Tibial nerve (tissue), 4 donors: ENCODE measurements around the gene SLC18A2. TPM values are rescaled to one million over a fixed set of nuclear protein-coding genes. Genes with fewer than 3 reads are reported as not detected.

Source experiments
- DNase-seq, 2 donors: peaks; one replicate each; pipeline ENCODE4 v3.0.0-alpha.2; 2019; ENCODE audit warnings: low spot score in 2 of 2
- H3K27ac ChIP-seq, 4 donors: fragments of 200-600 bp; sonication (generic) in 3 of 4; one replicate each; pipeline ENCODE4 v1.5.1; 2017 to 2019; ENCODE audit warnings: mild to moderate bottlenecking in 1 of 4
- H3K27me3 ChIP-seq, 2 donors: fragments of 200-600 bp; sonication (generic) in 1 of 2; one replicate each; pipeline versions ENCODE4 v1.5.1 to v1.6.0; 2017 to 2019
- H3K36me3 ChIP-seq, 3 donors: fragments of 200-600 bp; sonication (generic); one replicate each; pipeline ENCODE4 v1.5.1; 2018 to 2019
- H3K4me1 ChIP-seq, 4 donors: fragments of 200-600 bp; sonication (generic) in 3 of 4; one replicate each; pipeline ENCODE4 v1.5.1; 2017 to 2019
- H3K4me3 ChIP-seq, 4 donors: fragments of 200-600 bp; sonication (generic) in 3 of 4; one replicate each; pipeline ENCODE4 v1.5.1; 2017 to 2019; ENCODE audit warnings: mild to moderate bottlenecking in 1 of 4, moderate library complexity in 1 of 4
- H3K9me3 ChIP-seq, 4 donors: fragments of 200-600 bp; sonication (generic) in 3 of 4; one replicate each; pipeline ENCODE4 v1.5.1; 2017 to 2019
- CTCF ChIP-seq, 5 experiments: fragments of 200-600 bp in 3 of 5; fragments of 450-650 bp in 2 of 5; sonication (generic) in 3 of 5; IDR thresholded peaks; one replicate each; pipeline ENCODE4 v1.5.1; 2016 to 2019; ENCODE audit warnings: antibody characterized with exemption in 5 of 5, mild to moderate bottlenecking in 3 of 5, moderate library complexity in 2 of 5
- EP300 ChIP-seq, 2 donors: sonication (generic); formaldehyde crosslinking; IDR thresholded peaks; one replicate each; pipeline ENCODE4 v1.6.1; 2017; ENCODE audit warnings: antibody characterized with exemption in 2 of 2, mild to moderate bottlenecking in 1 of 2
- POLR2A ChIP-seq, 2 donors: fragments of 450-650 bp; IDR thresholded peaks; one replicate each; pipeline ENCODE4 v1.6.1; 2017; ENCODE audit warnings: antibody characterized with exemption in 2 of 2, mild to moderate bottlenecking in 2 of 2, moderate library complexity in 2 of 2
- WGBS, 2 donors: methylation state at CpG; one replicate each; pipeline ENCODE4 v1.1.5; 2018; 5-methylcytosine and 5-hydroxymethylcytosine counted together
- total RNA-seq, 4 donors: library from RNA; depleted of rRNA; stranded (reverse); fragments of >200 nt; gene quantifications; one replicate each; pipeline ENCODE4 v1.1.0, GENCODE V29; 2016

The SLC18A2 gene
- total RNA-seq, 4 donors from 2014 or later, result 0.20 to 0.42 (median 0.22) TPM; not detected in 1

GRCh38 chr10:117253908-117254307 lies 13.0 kb downstream of the SLC18A2 start:
- no peak overlapping the region for H3K4me3 ChIP-seq
- H3K27me3 ChIP-seq, result peaks cover 0 to 18% of the 10 kb centered on the region in 2 donors
- TF ChIP-seq EP300 (IDR thresholded peaks at IDR 0.05) (no peak), POLR2A (IDR thresholded peaks at IDR 0.05) (no peak), CTCF (IDR thresholded peaks at IDR 0.05) (no peak)
- no peaks in the 10 kb centered on the region for H3K9me3 ChIP-seq
- no peak for DNase-seq
- WGBS, 2 donors, result 67 to 77% methylated on average over 8 to 9 of the region's 9 CpGs
- H3K36me3 ChIP-seq, result no peaks in the 10 kb centered on the region
- no peak overlapping the region for H3K27ac ChIP-seq
- no peaks in the 10 kb centered on the region for H3K4me1 ChIP-seq

- Histone ChIP-seq H3K9me3 (no peaks in the 10 kb centered on the region), H3K4me1 (no peaks in the 10 kb centered on the region), H3K27ac (no peak overlapping the region), H3K36me3 (no peaks in the 10 kb centered on the region), H3K27me3 (peaks cover 0 to 17% of the 10 kb centered on the region in 2 donors), H3K4me3 (no peak overlapping the region)
- WGBS, 2 donors, result 66 to 77% methylated on average over 9 of the region's 9 CpGs
- TF ChIP-seq POLR2A (IDR thresholded peaks at IDR 0.05), result no peak
- no peak for TF ChIP-seq CTCF (IDR thresholded peaks at IDR 0.05)
- no peak for TF ChIP-seq EP300 (IDR thresholded peaks at IDR 0.05)
- no peak for DNase-seq
Measured at GRCh38 chr10:117254338-117254737, 13.4 kb downstream of the SLC18A2 start.

GRCh38 chr10:117254774-117255735 lies 14.1 kb downstream of the SLC18A2 start:
- H3K36me3 ChIP-seq, result no peaks in the 10 kb centered on the region
- no peak for DNase-seq
- H3K4me1 ChIP-seq, result no peaks in the 10 kb centered on the region
- no peak overlapping the region for H3K4me3 ChIP-seq
- no peaks in the 10 kb centered on the region for H3K9me3 ChIP-seq
- peaks cover 0 to 10% of the 10 kb centered on the region in 2 donors for H3K27me3 ChIP-seq
- no peak for TF ChIP-seq EP300 (IDR thresholded peaks at IDR 0.05)
- TF ChIP-seq CTCF (IDR thresholded peaks at IDR 0.05), result no peak
- no peak for TF ChIP-seq POLR2A (IDR thresholded peaks at IDR 0.05)
- WGBS, 2 donors, result 79 to 80% methylated on average over 26 of the region's 26 CpGs
- H3K27ac ChIP-seq, result no peak overlapping the region

GRCh38 chr10:117255835-117256460 lies 15.0 kb downstream of the SLC18A2 start:
- WGBS, 2 donors, result 87 to 92% methylated on average over 9 of the region's 9 CpGs
- Histone ChIP-seq H3K4me1 (no peaks in the 10 kb centered on the region), H3K27ac (no peak overlapping the region), H3K9me3 (no peaks in the 10 kb centered on the region), H3K27me3 (peaks cover 0 to 13% of the 10 kb centered on the region in 2 donors), H3K4me3 (no peak overlapping the region), H3K36me3 (no peaks in the 10 kb centered on the region)
- DNase-seq, result no peak
- TF ChIP-seq EP300 (IDR thresholded peaks at IDR 0.05) (no peak), CTCF (IDR thresholded peaks at IDR 0.05) (no peak), POLR2A (IDR thresholded peaks at IDR 0.05) (no peak)

- H3K27me3 ChIP-seq, result peaks cover 0 to 17% of the 10 kb centered on the region in 2 donors
- H3K9me3 ChIP-seq, result no peaks in the 10 kb centered on the region
- no peak overlapping the region for H3K27ac ChIP-seq
- 83 to 85% methylated on average over 10 of the region's 10 CpGs for WGBS, 2 donors
- H3K36me3 ChIP-seq, result no peaks in the 10 kb centered on the region
- no peak for DNase-seq
- no peaks in the 10 kb centered on the region for H3K4me1 ChIP-seq
- H3K4me3 ChIP-seq, result no peak overlapping the region
- no peak for TF ChIP-seq POLR2A (IDR thresholded peaks at IDR 0.05)
Measured at GRCh38 chr10:117256910-117257309, 16.0 kb downstream of the SLC18A2 start.
